K562 (cell line): ENCODE data around the gene FAM184B. TPM values are rescaled to one million over a fixed set of nuclear protein-coding genes. Genes with fewer than 3 reads are reported as not detected.

ENCODE experiments used
- ATAC-seq: fragments of 200-7000 bp; cut with Tn5 transposase; 3 replicates; pipeline ENCODE4 v1.9.1; 2020; ENCODE audit warnings: moderate library complexity
- BruUV-seq: library from RNA; stranded (reverse); fragments of 400-500 nt; replicated peaks from 2 replicates; lab custom pipeline; 2021; lab: Mats Ljungman, UMichigan
- CTCF ChIA-PET: fragments of 300-600 bp; formaldehyde crosslinking; extraction: SDS; loops from one replicate; lab custom pipeline; 2021; ENCODE audit warnings: low intra/inter-chr PET ratio; lab: Yijun Ruan, JAX
- POLR2A ChIA-PET: fragments of 300-600, 350-650 bp; sonication (Branson Sonifier 250); formaldehyde crosslinking; extraction: SDS; loops from one replicate; lab custom pipeline; 2021; ENCODE audit warnings: antibody characterized with exemption, inconsistent platforms; lab: Yijun Ruan, JAX
- DNase-seq, 4 experiments: peaks; one replicate each; pipeline versions ENCODE4 v3.0.0 to v3.0.0-alpha.2; 2011 to 2018; ENCODE audit warnings: low spot score in 3 of 4, mixed read lengths in 3 of 4; ENCODE audit errors: extremely low read depth in 1 of 4
- FAIRE-seq: peaks from 2 replicates; lab custom pipeline; 2011; peaks lifted over from hg19 to GRCh38; lab: Jason Lieb, UNC
- H2AFZ ChIP-seq: 2 replicates; pipeline ENCODE4 v1.6.0; 2011; ENCODE audit warnings: low read depth, low read length, control low read depth, inconsistent platforms
- H3K27ac ChIP-seq: fragments of 200-600 bp; 3 replicates; pipeline ENCODE4 v1.8.0; 2011; ENCODE audit warnings: low read depth, mild to moderate bottlenecking, control low read depth, inconsistent platforms, low read length, moderate library complexity, mixed read lengths; ENCODE audit errors: extremely low read depth
- H3K27me3 ChIP-seq, 2 experiments: fragments of 300-600 bp in 1 of 2; 2 replicates in 1 of 2; 3 replicates in 1 of 2; pipeline versions ENCODE4 v1.6.0 to v1.8.0; 2011; ENCODE audit warnings: inconsistent platforms in 2 of 2, low read length in 2 of 2, mild to moderate bottlenecking in 1 of 2, mixed read lengths in 1 of 2, moderate library complexity in 1 of 2; ENCODE audit not compliant: control insufficient read depth in 2 of 2, insufficient read depth in 2 of 2
- H3K36me3 ChIP-seq: fragments of 300-600 bp; 3 replicates; pipeline ENCODE4 v1.8.0; 2011; ENCODE audit warnings: mild to moderate bottlenecking, low read length, inconsistent platforms; ENCODE audit not compliant: control insufficient read depth, insufficient read depth
- H3K4me1 ChIP-seq, 2 experiments: fragments of 200-600 bp in 1 of 2; replicated peaks in 1 of 2; 2 replicates in 1 of 2; 3 replicates in 1 of 2; pipeline versions ENCODE4 v1.5.1 to v1.8.0; 2011; ENCODE audit warnings: inconsistent platforms in 2 of 2, low read length in 2 of 2, mild to moderate bottlenecking in 1 of 2, mixed read lengths in 1 of 2, moderate library complexity in 1 of 2; ENCODE audit not compliant: control insufficient read depth in 2 of 2, insufficient read depth in 2 of 2
- H3K4me2 ChIP-seq: 2 replicates; pipeline ENCODE4 v1.6.1; 2011; ENCODE audit warnings: low read length, control low read depth, inconsistent platforms, mixed read lengths; ENCODE audit not compliant: insufficient read depth
- H3K4me3 ChIP-seq: fragments of 200-600 bp; sonication (generic), shearing (Covaris generic); 2 replicates; pipeline ENCODE4 v1.5.1; 2016; ENCODE audit warnings: control low read depth, inconsistent platforms
- H3K79me2 ChIP-seq: fragments of 200-600 bp; 3 replicates; pipeline ENCODE4 v1.8.0; 2011; ENCODE audit warnings: low read length, inconsistent platforms; ENCODE audit not compliant: control insufficient read depth, insufficient read depth
- H3K9ac ChIP-seq, 2 experiments: 2 replicates each; pipeline versions ENCODE4 v1.6.0 to v1.6.1; 2011; ENCODE audit warnings: low read depth in 2 of 2, low read length in 2 of 2, control low read depth in 1 of 2, inconsistent platforms in 1 of 2, mild to moderate bottlenecking in 1 of 2, mixed read lengths in 1 of 2; ENCODE audit not compliant: insufficient read depth in 1 of 2
- H3K9me1 ChIP-seq: one replicate; pipeline ENCODE4 v1.6.0; 2011; ENCODE audit warnings: inconsistent platforms, mild to moderate bottlenecking, low read length, moderate library complexity; ENCODE audit not compliant: control insufficient read depth, insufficient read depth
- H3K9me3 ChIP-seq: replicated peaks from 2 replicates; pipeline ENCODE4 v1.5.1; 2011; ENCODE audit warnings: low read depth, low read length, inconsistent platforms; ENCODE audit not compliant: control insufficient read depth, insufficient read depth
- H4K20me1 ChIP-seq: replicated peaks from 2 replicates; pipeline ENCODE4 v1.6.1; 2011; ENCODE audit warnings: low read length, inconsistent platforms, mixed read lengths; ENCODE audit not compliant: control insufficient read depth, insufficient read depth
- ATF6 ChIP-seq: sonication (generic); formaldehyde crosslinking; IDR thresholded peaks from 2 replicates; pipeline ENCODE4 v1.4.0; 2020; ENCODE audit warnings: mild to moderate bottlenecking, missing genetic modification reagents
- BCLAF1 ChIP-seq, 2 experiments: fragments of 450-650 bp in 1 of 2; IDR thresholded peaks; 2 replicates each; pipeline ENCODE4 v1.6.1; 2011 to 2017; ENCODE audit warnings: low read depth in 2 of 2, antibody characterized with exemption in 1 of 2, borderline replicate concordance in 1 of 2, low read length in 1 of 2, mild to moderate bottlenecking in 1 of 2, mixed read lengths in 1 of 2; ENCODE audit not compliant: control insufficient read depth in 1 of 2
- BMI1 ChIP-seq: fragments of 150-350 bp; IDR thresholded peaks from 2 replicates; pipeline ENCODE4 v1.6.1; 2014; ENCODE audit warnings: low read length
- HDAC6 ChIP-seq: IDR thresholded peaks from 2 replicates; pipeline ENCODE4 v1.6.1; 2012; ENCODE audit warnings: low read depth, mild to moderate bottlenecking, control low read depth, inconsistent platforms, low read length, moderate library complexity
- NCOA2 ChIP-seq, 2 experiments: fragments of 450-650 bp; IDR thresholded peaks; 2 replicates each; pipeline ENCODE4 v1.6.1; 2018; ENCODE audit warnings: mild to moderate bottlenecking in 2 of 2, moderate library complexity in 1 of 2; ENCODE audit not compliant: partially characterized antibody in 2 of 2
- SETDB1 ChIP-seq: IDR thresholded peaks from one replicate; pipeline ENCODE4 v1.6.1; 2012; ENCODE audit warnings: low read length, control low read depth, inconsistent platforms
- ZNF740 ChIP-seq, 3 experiments: fragments of 200-800 bp in 1 of 3; sonication (Bioruptor generic) in 1 of 3; sonication (generic) in 1 of 3; formaldehyde crosslinking in 1 of 3; IDR thresholded peaks; 2 replicates each; pipeline versions ENCODE4 v1.6.1 to v1.8.0; 2016 to 2022; ENCODE audit warnings: mild to moderate bottlenecking in 2 of 3, missing compliant biosample characterization in 2 of 3, missing genetic modification characterization in 2 of 3, missing genetic modification reagents in 1 of 3
- WGBS: fragments of 100-300 bp; shearing (Covaris generic); methylation state at CpG from one replicate; pipeline ENCODE4 v1.1.6; 2016; ENCODE audit warnings: low coverage, mixed read lengths; ENCODE audit not compliant: insufficient coverage; ENCODE audit errors: missing lambda C conversion rate; 5-methylcytosine and 5-hydroxymethylcytosine counted together
- in situ Hi-C: fragments of 300-500 bp; cut with MboI; formaldehyde crosslinking; loops from 4 replicates; pipeline ENCODE4 v1.15.0; 2018; ENCODE audit warnings: inconsistent platforms, mixed read lengths
- intact Hi-C: fragments of 100-400 bp; cut with micrococcal nuclease; formaldehyde crosslinking; loops from 2 replicates; pipeline ENCODE4 v1.14.2; 2022
- polyA plus RNA-seq, 8 experiments: library from polyadenylated mRNA; depleted of rRNA in 4 of 8; stranded (reverse) in 5 of 8; unstranded in 3 of 8; fragments of >200 nt; fragmentation: Nextera tagmentation in 2 of 8; fragmentation: Illumina TruSeq in 1 of 8; extraction: Ambion mirVana in 2 of 8; extraction: Trizol in 1 of 8; gene quantifications; 2 replicates each; pipeline versions ENCODE4 v1.2.1 to v1.2.3, GENCODE V29; 2011 to 2014; ENCODE audit warnings: inconsistent platforms in 1 of 8, missing spikeins in 1 of 8
- total RNA-seq, 7 experiments: library from RNA; depleted of rRNA in 6 of 7; stranded (reverse); fragments of >200 nt in 6 of 7; fragmentation: Illumina TruSeq in 2 of 7; extraction: Trizol in 2 of 7; gene quantifications; 2 replicates each; pipeline versions ENCODE4 v1.2.1 to v1.2.3, GENCODE V29; 2011 to 2021; ENCODE audit warnings: low replicate concordance in 1 of 7

FAM184B gene
- total and polyA plus RNA-seq, 9 of the 15 experiments (the other 6 are each of a cell fraction or from before 2014, with no cell fraction given), result not detected

GRCh38 chr4:17657090-17657489, 124.3 kb downstream of the FAM184B start:
- DNase-seq (no peak), FAIRE-seq (no peak), ATAC-seq (no peak)
- 0% methylated on average over 1 of the region's 1 CpG for WGBS
- in situ Hi-C loops (loop anchor here (25.0 kb wide), 1 partner anchor 930 kb away; no protein-coding TSS in a partner anchor), intact Hi-C loops (no loop called here)
- no peaks in the 10 kb centered on the region for H3K9me3 ChIP-seq
- H3K9me1 ChIP-seq, result no peaks in the 10 kb centered on the region
- ChIA-PET CTCF (no interaction called here), POLR2A (interaction anchor here (0.6 kb wide), 1 partner anchor 12 kb away, joined by 3 read pairs; no protein-coding TSS in a partner anchor)
- no peaks in the 10 kb centered on the region for H3K79me2 ChIP-seq
- no peaks in the 10 kb centered on the region; the same call in 1 of the 2 replicates for H4K20me1 ChIP-seq
- no peak overlapping the region for H3K4me3 ChIP-seq
- H3K36me3 ChIP-seq, result no peaks in the 10 kb centered on the region
- TF ChIP-seq BMI1 (no peak), HDAC6 (no peak), ATF6 (CRISPR knock-in tag) (no peak), SETDB1 (no peak), ZNF740 (CRISPR knock-in tag; IDR thresholded peaks at IDR 0.05) (no peak), ZNF740 (tag; IDR thresholded peaks at IDR 0.05) (no peak), BCLAF1 (IDR thresholded peaks at IDR 0.05; ENCODE audit: borderline replicate concordance in 1 of 2, control insufficient read depth in 1 of 2, low read depth in 2 of 2, low read length in 1 of 2) (no peak), NCOA2 (IDR thresholded peaks at IDR 0.05; ENCODE audit: partially characterized antibody in 2 of 2) (no peak)
- H2AFZ ChIP-seq, result no peak overlapping the region
- H3K27ac ChIP-seq, result no peak overlapping the region
- H3K4me1 ChIP-seq, result 0 out of 5 replicates have a peak, but pooled peaks cover 0 to 3% of the 10 kb centered on the region in 2 experiments
- no TSS peak for BruUV-seq
- H3K4me2 ChIP-seq, result no peak overlapping the region
- H3K27me3 ChIP-seq, result peaks cover 33 to 54% of the 10 kb centered on the region in 2 experiments
- no peak overlapping the region for H3K9ac ChIP-seq
